ENCODE measurements around the gene SAYSD1. TPM values are rescaled to one million over a fixed set of nuclear protein-coding genes. Genes with fewer than 3 reads are reported as not detected.

SAYSD1 gene
- total and polyA plus RNA-seq, 2 experiments from 2014 or later: 9.9 to 12.4 TPM

DNA sequence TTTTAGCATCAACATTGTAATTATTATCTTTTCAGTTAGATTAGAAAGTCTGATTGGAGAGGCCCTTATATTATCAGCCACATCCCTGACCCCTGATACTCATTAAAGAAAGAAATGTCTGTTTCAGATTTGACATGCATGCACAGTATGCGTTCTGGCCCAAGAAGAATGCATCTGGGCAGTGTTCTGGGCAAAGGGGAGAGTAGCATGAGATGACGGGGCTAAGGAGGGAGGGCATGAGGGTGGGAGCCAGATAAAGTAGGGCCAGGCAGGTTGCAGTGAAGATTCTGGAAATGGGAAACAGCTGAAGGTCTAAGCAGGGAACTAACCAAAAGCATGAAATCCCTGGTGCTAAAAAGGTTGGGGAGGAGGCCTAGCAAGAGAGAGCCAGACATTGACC, 7.3 kb downstream of the SAYSD1 start:
- DNase-seq (ENCODE audit: low read depth in 1 of 2, low spot score in 1 of 2): no peak
- H3K36me3 ChIP-seq: no peaks in the 10 kb centered on the region
- H3K4me1 ChIP-seq (ENCODE audit: low read depth): no peaks in the 10 kb centered on the region
- H3K27ac ChIP-seq: no peak overlapping the region
- no peak overlapping the region for H3K4me3 ChIP-seq
- no peaks in the 10 kb centered on the region for H3K27me3 ChIP-seq
- no peaks in the 10 kb centered on the region for H3K9me3 ChIP-seq (ENCODE audit: low read depth)
- TF ChIP-seq, protein P1, sequence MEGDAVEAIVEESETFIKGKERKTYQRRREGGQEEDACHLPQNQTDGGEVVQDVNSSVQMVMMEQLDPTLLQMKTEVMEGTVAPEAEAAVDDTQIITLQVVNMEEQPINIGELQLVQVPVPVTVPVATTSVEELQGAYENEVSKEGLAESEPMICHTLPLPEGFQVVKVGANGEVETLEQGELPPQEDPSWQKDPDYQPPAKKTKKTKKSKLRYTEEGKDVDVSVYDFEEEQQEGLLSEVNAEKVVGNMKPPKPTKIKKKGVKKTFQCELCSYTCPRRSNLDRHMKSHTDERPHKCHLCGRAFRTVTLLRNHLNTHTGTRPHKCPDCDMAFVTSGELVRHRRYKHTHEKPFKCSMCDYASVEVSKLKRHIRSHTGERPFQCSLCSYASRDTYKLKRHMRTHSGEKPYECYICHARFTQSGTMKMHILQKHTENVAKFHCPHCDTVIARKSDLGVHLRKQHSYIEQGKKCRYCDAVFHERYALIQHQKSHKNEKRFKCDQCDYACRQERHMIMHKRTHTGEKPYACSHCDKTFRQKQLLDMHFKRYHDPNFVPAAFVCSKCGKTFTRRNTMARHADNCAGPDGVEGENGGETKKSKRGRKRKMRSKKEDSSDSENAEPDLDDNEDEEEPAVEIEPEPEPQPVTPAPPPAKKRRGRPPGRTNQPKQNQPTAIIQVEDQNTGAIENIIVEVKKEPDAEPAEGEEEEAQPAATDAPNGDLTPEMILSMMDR (IDR thresholded peaks at IDR 0.05; ENCODE audit: low read depth, low read length): no peak

DNA sequence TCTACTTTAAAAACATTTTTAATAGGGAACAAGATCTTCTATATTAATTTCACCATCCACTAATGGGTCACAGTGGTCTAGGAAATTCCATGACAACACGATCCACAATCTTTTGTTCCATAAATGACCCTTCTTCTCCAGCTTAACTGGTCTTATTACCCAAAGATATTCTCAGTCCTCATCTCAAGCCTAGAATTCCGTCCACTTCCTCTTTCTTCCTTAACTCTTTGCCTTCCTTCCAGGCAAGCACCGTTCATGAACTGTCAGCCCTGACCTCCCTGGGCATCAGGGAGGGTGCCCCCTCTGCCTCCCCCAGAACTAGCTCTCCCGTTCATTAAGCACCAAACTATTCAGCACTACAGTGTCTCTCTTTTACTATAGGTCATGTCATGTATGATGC, 8.0 kb downstream of the SAYSD1 start:
- Histone ChIP-seq H3K4me3 (no peak overlapping the region), H3K36me3 (no peaks in the 10 kb centered on the region), H3K9me3 (ENCODE audit: low read depth) (no peaks in the 10 kb centered on the region), H3K4me1 (ENCODE audit: low read depth) (no peaks in the 10 kb centered on the region), H3K27ac (no peak overlapping the region), H3K27me3 (no peaks in the 10 kb centered on the region)
- no peak for DNase-seq (ENCODE audit: low read depth in 1 of 2, low spot score in 1 of 2)
- TF ChIP-seq, protein P1 (IDR thresholded peaks at IDR 0.05; ENCODE audit: low read depth, low read length): no peak

DNA sequence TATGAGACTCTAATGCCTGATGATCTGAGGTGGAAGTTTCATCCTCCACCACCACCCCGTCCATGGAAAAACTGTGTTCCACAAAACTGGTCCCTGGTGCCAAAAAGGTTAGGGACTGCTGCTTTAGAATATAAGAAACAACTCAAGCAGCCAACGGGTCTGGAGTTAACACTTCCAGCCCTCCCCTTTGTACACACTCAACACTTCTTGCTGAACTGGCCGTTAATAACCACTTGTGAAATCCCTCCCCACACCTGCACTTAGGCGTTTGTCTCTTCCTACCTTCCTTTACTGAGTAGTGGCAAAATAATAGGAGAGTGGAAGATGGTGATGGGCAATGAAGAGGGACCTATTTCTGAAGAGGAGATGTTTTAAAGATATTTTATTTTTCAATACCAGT, 10.5 kb downstream of the SAYSD1 start:
- TF ChIP-seq, protein P1 (IDR thresholded peaks at IDR 0.05; ENCODE audit: low read depth, low read length): no peak
- no peaks in the 10 kb centered on the region for H3K36me3 ChIP-seq
- DNase-seq (ENCODE audit: low read depth in 1 of 2, low spot score in 1 of 2): no peak
- no peak overlapping the region for H3K4me3 ChIP-seq
- H3K27me3 ChIP-seq: no peaks in the 10 kb centered on the region
- H3K4me1 ChIP-seq (ENCODE audit: low read depth): no peaks in the 10 kb centered on the region
- no peak overlapping the region for H3K27ac ChIP-seq
- no peaks in the 10 kb centered on the region for H3K9me3 ChIP-seq (ENCODE audit: low read depth)

DNA sequence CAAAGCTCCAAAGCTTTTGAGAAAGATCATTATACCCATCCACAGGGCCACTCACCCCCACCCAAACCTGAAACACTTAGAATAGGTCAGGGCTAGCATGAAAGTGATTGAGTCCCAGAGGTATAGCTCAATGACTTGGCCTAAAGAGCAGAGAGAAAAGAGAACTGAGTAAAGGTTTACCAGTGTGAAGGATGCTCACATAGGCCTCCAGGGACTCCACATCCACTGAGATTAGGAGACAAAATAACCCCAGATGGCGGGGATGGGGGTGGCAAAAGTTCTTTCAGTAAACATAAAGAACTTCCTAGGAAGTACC, 12.2 kb downstream of the SAYSD1 start:
- no peak for DNase-seq (ENCODE audit: low read depth in 1 of 2, low spot score in 1 of 2)
- Histone ChIP-seq H3K4me3 (no peak overlapping the region), H3K4me1 (ENCODE audit: low read depth) (no peaks in the 10 kb centered on the region), H3K36me3 (no peaks in the 10 kb centered on the region), H3K27ac (no peak overlapping the region), H3K9me3 (ENCODE audit: low read depth) (no peaks in the 10 kb centered on the region), H3K27me3 (no peaks in the 10 kb centered on the region)
- TF ChIP-seq, protein P1 (IDR thresholded peaks at IDR 0.05; ENCODE audit: low read depth, low read length): no peak

DNA sequence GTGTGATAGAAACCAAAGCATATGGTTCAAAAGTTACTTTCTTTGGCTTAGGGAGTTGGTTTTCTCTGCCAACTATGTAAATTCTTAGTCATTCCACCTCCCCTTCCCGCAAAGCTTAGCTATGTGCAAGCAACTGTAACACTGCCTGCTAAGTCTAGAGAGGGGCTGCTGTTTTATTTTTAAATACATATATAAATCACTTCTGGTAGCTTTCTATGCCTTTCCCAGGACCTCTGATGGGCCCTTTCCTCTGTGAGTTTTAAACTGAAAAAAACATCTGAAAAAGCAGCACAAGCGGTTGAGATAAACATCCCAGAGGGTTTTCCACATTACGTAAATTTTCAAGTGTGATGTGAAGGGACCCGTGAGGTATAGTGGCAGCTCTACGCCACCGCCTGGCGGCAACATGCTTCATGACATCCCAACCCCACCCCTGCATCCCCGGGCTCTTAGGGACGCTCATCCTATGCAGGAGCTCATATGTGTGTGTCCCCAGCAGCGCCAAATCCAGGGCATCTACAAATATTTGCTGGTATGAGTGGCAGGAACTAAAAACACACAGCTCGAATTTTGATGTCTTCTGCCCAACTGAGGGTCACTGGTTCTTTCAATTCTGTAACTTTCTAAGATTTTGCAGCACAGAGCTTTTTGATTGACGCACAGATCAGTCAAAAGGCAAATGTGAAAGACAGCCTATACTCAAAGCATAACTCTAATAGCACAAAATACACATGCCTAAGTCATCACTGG, 12.7 kb downstream of the SAYSD1 start:
- TF ChIP-seq, protein P1 (IDR thresholded peaks at IDR 0.05; ENCODE audit: low read depth, low read length): peak; percentile 72
- no peaks in the 10 kb centered on the region for H3K4me1 ChIP-seq (ENCODE audit: low read depth)
- H3K27me3 ChIP-seq: no peaks in the 10 kb centered on the region
- no peak overlapping the region for H3K4me3 ChIP-seq
- DNase-seq (ENCODE audit: low read depth in 1 of 2, low spot score in 1 of 2): peak; percentile 69 to 87
- H3K9me3 ChIP-seq (ENCODE audit: low read depth): no peaks in the 10 kb centered on the region
- no peaks in the 10 kb centered on the region for H3K36me3 ChIP-seq
- H3K27ac ChIP-seq: no peak overlapping the region
